Activated CD8-positive, alpha-beta memory T cell treated with anti-CD3 and anti-CD28 coated beads for 36 hours (primary cell): Measurements from ENCODE around the gene PXT1. TPM values are rescaled to one million over a fixed set of nuclear protein-coding genes. Genes with fewer than 3 reads are reported as not detected.
"Not testable (repeated sequence)": the region's sequence is repeated elsewhere in the genome, so short reads cannot be mapped to it uniquely, and the experiment has no call there.

Experiments
- CTCF ChIA-PET: fragments of 350-600 bp; sonication (Branson Sonifier 250); formaldehyde crosslinking; loops from one replicate; lab custom pipeline; 2021; ENCODE audit warnings: antibody characterized with exemption; lab: Charles Lee
- POLR2A ChIA-PET: fragments of 350-600 bp; sonication (Branson Sonifier 250); formaldehyde crosslinking; loops from one replicate; lab custom pipeline; 2021; ENCODE audit warnings: antibody characterized with exemption; lab: Charles Lee
- total RNA-seq, 2 experiments: library from RNA; stranded (reverse); gene quantifications; one replicate each; pipeline ENCODE4 v1.2.3, GENCODE V29; 2021

Gene PXT1
- under 1 TPM; 0.10 to 0.36 TPM for total RNA-seq

DNA sequence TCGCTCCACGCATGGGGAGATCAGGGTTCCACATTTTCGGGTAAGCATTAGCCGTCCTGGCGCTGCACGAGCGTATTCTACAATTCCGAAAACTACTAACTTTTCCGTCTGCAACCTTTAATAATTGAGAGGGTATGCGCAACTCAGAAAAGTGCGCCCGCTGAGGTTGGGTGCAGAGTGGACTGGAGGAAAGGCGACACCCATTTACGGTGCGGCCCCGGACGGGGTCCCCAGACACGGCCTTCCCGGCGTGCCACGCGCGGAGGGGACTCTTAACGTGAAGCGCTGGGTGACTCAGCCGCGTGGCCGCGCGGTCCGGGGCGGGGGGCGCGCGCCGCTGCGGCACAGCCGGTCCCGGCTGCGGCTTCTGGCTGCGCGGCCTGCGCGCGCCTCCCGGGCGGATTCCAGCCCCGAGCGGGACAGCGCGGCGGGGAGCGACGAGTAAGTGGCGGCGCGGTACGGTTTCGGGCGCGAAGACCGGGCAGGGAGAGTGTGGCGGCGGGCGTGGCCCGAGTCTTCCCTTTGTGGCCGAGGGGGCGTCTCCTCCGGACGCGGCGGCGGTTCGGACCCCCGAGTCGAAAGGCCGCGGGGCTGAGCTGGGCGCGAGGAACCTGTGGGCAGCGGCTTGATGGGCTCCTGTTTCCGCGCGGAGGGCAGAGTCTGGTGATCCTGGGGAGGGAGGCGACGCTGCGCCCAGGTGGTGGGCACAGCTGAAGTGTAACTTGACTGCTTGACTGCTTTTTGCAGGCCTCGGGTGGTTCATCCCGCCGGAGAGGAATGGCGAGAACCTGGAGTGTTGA lies at the start of gene PXT1, which contains the start of gene KCTD20:
PXT1 (minus strand) TSS at position 184 of the 800 bp plus-strand sequence. CDS start 16,772 bp downstream, outside the sequence.
KCTD20 (plus strand) TSS at position 330 of the 800 bp plus-strand sequence. CDS start 27,098 bp downstream, outside the sequence.
- ChIA-PET CTCF (interaction anchor here (0.9 kb wide), 1 partner anchor 88 kb away, joined by 3 read pairs; no protein-coding TSS in a partner anchor), POLR2A (interaction anchor here (0.7 to 1.0 kb wide), 3 partner anchors 11 to 150 kb away, joined by 3 to 7 read pairs (median 3); no protein-coding TSS in a partner anchor)

- CTCF ChIA-PET, result no interaction called here
- POLR2A ChIA-PET, result interaction anchor here (0.6 to 0.7 kb wide), 2 partner anchors 12 to 196 kb away, joined by 3 to 8 read pairs; no protein-coding TSS in a partner anchor
These were observed 49.4 kb upstream of the PXT1 start for GRCh38 chr6:36492092-36492491.

DNA sequence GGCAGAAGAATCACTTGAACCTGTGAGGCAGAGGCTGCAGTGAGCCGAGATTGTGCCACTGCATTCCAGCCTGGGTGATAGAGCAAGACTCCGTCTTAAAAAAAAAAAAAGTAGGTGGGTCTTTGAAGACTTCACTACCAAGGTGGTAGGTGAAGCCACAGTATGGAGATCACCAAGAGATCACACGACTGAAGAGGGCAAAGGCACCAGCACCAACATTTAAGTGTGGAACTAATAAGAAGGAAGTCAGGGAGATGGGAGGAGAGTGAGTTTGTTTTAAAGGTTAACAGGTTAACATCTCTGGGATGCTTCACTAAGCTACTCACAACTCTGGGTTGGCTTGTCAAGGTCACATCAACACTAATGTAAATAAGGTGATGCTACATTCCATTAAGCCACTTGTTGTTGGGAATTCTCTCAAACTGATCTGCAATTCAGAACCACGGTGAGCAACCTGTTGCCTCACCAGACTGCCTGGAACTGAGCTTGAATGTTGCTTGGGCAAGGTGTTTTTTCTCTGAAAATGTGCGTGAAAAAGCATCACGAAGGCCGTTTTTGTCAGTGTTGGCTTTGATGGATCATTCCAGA lies 48.8 kb upstream of the PXT1 start:
- CTCF ChIA-PET, result no interaction called here

GRCh38 chr6:36489426-36489825 lies 46.8 kb upstream of the PXT1 start:
- POLR2A ChIA-PET, result no interaction called here
- CTCF ChIA-PET, result interaction anchor here (1.4 kb wide), 1 partner anchor 20 kb away, joined by 3 read pairs; no protein-coding TSS in a partner anchor

More for the DNA sequence above, 48.8 kb upstream of the PXT1 start:
- POLR2A ChIA-PET, result no interaction called here

DNA sequence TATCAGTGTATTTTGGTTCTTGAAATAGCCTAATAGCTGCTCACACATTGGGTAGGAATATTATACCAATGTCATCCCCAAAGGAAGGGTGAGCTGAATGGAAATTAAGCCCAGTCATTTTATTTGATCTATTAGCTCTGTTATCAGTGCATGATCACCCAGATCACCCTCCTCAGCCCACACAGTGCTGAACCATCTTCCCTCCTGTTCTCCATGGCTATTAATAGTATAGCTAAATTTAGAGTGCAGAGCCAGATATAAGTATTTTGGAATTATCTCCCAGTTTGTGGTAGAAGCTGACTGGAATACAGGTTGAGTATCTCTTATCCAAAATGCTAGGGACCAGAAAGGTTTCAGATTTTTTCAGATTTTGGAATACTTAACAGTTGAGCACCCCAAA lies 45.6 kb upstream of the PXT1 start:
- POLR2A ChIA-PET, result no interaction called here
- CTCF ChIA-PET, result interaction anchor here (1.4 kb wide), 1 partner anchor 22 kb away, joined by 3 read pairs; no protein-coding TSS in a partner anchor

DNA sequence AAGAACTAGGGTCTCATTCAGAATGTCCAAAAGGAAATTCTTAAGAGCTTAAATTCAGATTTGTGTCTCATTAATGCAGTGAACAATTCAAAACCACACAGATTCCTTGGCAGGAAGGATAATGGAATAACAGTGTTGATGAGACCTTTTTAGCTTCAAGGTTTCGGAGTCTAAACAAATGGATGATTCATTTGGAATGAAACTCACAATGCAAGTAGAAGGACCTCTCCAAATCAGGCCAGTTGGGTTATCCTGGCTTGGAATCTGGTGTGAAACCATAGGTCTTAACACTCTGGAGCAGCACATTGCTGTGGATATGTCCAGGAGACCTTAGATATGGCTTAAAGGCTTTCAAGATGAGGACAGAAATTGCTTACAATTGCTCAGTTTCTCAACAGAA lies 45.0 kb upstream of the PXT1 start:
- CTCF ChIA-PET, result no interaction called here
- POLR2A ChIA-PET, result no interaction called here

GRCh38 chr6:36484736-36485135 lies 42.1 kb upstream of the PXT1 start:
- ChIA-PET POLR2A (interaction anchor here (0.6 kb wide), 1 partner anchor 28 kb away, joined by 5 read pairs; no protein-coding TSS in a partner anchor), CTCF (interaction anchor here (0.7 kb wide), 1 partner anchor 26 kb away, joined by 3 read pairs; no protein-coding TSS in a partner anchor)

- CTCF ChIA-PET, result not testable (repeated sequence)
- POLR2A ChIA-PET, result interaction anchor here (0.6 kb wide), 1 partner anchor 110 kb away, joined by 3 read pairs; no protein-coding TSS in a partner anchor
These were observed 40.7 kb upstream of the PXT1 start for GRCh38 chr6:36483326-36483725.

GRCh38 chr6:36479256-36479655 lies 36.6 kb upstream of the PXT1 start:
- ChIA-PET POLR2A (interaction anchor here (0.7 kb wide), 1 partner anchor 150 kb away, joined by 10 read pairs; no protein-coding TSS in a partner anchor), CTCF (no interaction called here)

- POLR2A ChIA-PET, result interaction anchor here (0.6 kb wide), 1 partner anchor 42 kb away, joined by 3 read pairs; no protein-coding TSS in a partner anchor
These were observed 35.4 kb upstream of the PXT1 start for GRCh38 chr6:36478051-36478526.

GRCh38 chr6:36469946-36470345 lies 27.3 kb upstream of the PXT1 start:
- ChIA-PET POLR2A (interaction anchor here (0.6 kb wide), 1 partner anchor 91 kb away, joined by 4 read pairs; no protein-coding TSS in a partner anchor), CTCF (no interaction called here)

More at GRCh38 chr6:36478051-36478526, 35.4 kb upstream of the PXT1 start:
- CTCF ChIA-PET, result no interaction called here

DNA sequence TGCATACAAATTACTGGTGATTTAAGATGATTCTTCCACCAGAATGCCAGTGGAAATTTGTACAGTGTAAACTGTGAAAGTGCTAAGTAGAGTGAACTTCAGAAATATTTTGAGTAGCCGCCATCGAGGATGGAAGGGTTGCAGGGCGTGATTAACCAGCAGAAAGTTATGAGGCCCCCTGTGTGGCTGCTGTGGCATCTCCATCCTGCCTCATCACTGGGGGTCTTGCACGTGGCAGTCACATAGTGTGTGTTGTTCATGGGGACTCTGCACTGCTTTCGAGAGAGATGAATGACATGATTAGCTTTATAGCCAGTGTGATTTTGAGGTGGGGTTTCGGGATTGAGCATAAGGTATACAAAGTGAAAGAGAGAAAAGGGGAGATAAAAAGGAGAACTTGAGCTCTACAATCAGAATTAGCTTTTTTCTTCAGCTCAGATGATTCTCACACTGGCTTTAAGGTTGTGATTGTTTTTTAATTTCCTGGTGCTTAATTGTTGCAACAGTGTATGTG lies 26.6 kb upstream of the PXT1 start:
- POLR2A ChIA-PET, result no interaction called here
- CTCF ChIA-PET, result no interaction called here

DNA sequence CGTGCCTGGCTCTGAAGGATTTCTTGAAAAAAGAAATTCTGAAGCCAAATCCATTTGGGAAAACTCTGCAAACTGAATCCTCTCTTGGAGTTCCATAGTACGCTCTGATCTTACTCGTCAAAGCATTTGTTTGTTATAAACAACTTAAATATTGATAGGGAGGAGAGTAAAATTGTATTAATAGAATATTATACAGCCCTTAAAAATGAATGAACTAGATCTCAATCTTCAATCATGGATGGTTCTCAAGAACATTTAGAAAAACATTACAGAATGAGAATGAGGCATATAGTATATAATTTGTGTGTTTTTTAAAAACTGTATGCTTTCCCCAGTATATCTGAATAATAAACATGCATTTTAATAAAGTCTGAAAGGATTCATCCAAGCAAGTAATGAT lies 25.0 kb upstream of the PXT1 start:
- ChIA-PET CTCF (no interaction called here), POLR2A (no interaction called here)

DNA sequence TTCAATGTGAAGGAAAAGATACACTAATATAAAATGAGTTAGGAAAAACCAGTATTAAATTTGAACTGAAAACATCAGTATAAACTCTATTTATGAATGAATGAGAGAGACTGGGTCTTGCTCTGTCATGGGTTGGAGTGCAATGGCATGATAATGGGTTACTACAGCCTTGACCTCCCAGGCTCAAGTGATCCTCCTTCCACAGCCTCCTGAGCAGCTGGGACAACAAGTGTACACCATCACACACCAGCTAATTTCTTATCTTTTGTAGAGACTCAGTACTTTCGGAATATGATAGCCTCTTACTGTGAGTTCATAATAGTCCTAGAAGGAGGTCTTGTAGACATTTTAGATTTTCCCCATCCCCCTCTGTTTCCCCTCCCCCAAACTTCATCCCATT lies 21.6 kb upstream of the PXT1 start:
- POLR2A ChIA-PET, result interaction anchor here (0.6 kb wide), 1 partner anchor 9 kb away, joined by 3 read pairs; no protein-coding TSS in a partner anchor
- CTCF ChIA-PET, result no interaction called here

DNA sequence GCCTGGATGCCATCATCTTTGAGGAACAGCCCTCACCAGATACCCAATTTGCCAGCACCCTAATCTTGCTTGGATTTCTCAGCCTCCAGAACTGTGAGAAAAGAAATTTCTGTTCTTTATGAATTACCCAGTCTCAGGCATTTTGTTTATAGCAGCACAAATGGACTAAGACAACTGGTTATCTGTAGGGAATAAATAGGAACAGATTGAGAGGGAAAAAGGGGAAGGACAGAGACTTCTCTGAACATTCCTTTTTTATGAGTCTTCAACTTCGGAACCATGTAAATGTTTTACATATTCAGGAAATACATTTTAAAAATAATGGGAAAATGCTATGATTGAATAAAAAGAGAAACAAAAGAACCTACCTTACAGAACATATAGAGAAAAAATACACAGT lies 21.0 kb upstream of the PXT1 start:
- POLR2A ChIA-PET, result no interaction called here
- CTCF ChIA-PET, result no interaction called here

DNA sequence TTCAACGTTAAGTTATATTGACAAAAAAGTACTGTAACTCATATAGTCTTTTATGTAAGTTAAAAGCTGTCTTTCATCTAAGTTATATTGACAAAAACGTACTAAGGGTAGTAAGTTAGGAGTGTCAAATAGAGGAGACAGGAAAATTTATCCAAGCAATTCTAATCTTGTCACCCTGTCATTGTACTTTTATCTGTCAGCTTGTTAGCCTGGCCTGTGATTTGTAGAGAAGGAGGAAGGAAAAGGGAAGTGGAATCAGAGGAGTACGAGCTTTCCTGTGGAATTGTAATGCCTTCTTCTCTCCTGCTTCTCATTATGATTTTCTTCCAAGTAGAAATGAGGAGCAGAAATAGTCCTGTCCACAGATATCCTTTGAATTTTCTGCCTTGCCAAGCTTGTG lies 19.0 kb upstream of the PXT1 start:
- POLR2A ChIA-PET, result interaction anchor here (0.6 kb wide), 1 partner anchor 119 kb away, joined by 4 read pairs; no protein-coding TSS in a partner anchor
- CTCF ChIA-PET, result interaction anchor here (0.6 kb wide), 1 partner anchor 119 kb away, joined by 3 read pairs; no protein-coding TSS in a partner anchor

- ChIA-PET POLR2A (interaction anchor here (0.6 kb wide), 1 partner anchor 119 kb away, joined by 4 read pairs; no protein-coding TSS in a partner anchor), CTCF (no interaction called here)
These were observed 18.3 kb upstream of the PXT1 start for GRCh38 chr6:36460916-36461315.

DNA sequence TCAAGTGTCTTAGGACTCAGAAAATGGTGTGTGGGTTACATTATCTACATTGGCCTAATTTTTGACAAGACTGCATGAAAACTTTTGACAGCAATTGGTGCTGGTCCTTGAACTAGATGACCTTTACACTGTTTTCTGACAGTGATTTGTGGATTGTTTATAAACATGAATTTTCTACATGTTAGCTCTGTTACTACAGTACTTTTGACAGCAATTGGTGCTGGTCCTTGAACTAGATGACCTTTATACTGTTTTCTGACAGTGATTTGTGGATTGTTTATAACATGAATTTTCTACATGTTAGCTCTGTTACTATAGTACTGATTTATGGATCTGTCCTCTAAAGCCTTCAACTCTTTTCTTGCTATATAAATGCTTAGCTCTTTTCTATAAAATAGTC lies 16.8 kb upstream of the PXT1 start:
- ChIA-PET POLR2A (interaction anchor here (1.1 kb wide), 1 partner anchor 134 kb away, joined by 3 read pairs; no protein-coding TSS in a partner anchor), CTCF (no interaction called here)
